A172 (cell line): ENCODE measurements around the gene DGKD. TPM values are rescaled to one million over a fixed set of nuclear protein-coding genes. Genes with fewer than 3 reads are reported as not detected.

Experiments
- DNase-seq: peaks from one replicate; pipeline ENCODE4 v3.0.0-alpha.2; 2015; ENCODE audit warnings: low spot score
- total RNA-seq: library from RNA; depleted of rRNA; stranded (reverse); fragments of >200 nt; shearing (Covaris generic); gene quantifications from 2 replicates; pipeline ENCODE4 v1.2.3, GENCODE V29; 2014

DGKD gene
- total RNA-seq, 1 experiment from 2014 or later: 16.4 TPM

DNA sequence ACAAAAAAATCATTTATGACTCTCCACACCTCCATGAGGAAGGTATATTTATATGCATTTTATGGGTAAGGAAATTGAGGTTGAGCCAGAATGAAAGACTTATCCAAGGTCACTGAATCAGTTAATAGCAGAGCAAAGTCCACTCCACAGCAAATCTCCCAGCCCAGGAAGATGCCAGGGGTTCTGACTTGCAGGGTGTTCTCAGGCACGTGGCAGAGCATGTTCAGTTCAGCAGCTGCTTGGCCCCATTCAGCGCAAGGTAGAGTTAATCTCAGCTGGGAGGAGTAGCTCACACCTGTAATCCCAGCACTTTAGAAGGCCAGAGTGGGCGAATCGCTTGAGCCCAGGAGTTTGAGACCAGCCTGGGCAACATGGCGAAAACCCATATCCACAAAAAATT lies 17.8 kb upstream of the DGKD start:
- DNase-seq: no peak

DNA sequence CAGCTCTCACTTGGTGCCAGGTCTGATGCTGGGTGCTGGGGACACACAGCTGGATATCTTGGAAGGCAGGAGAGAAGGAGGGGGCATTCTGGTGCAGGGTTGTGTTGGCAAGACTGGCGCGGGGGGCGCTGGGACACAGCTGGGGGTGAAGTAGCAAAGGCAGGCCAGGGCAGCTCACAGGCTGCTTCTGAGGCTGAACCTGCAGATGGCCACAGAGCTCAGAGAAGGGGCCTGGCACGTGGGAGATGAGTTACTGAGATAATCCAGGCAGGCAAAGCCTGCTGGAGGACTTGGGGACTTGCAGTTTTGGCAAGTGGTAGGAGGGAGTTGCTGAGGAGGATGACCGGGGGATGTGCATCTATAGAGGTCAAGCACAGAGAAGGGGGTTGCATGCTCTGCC lies 16.2 kb upstream of the DGKD start:
- DNase-seq: no peak

DNA sequence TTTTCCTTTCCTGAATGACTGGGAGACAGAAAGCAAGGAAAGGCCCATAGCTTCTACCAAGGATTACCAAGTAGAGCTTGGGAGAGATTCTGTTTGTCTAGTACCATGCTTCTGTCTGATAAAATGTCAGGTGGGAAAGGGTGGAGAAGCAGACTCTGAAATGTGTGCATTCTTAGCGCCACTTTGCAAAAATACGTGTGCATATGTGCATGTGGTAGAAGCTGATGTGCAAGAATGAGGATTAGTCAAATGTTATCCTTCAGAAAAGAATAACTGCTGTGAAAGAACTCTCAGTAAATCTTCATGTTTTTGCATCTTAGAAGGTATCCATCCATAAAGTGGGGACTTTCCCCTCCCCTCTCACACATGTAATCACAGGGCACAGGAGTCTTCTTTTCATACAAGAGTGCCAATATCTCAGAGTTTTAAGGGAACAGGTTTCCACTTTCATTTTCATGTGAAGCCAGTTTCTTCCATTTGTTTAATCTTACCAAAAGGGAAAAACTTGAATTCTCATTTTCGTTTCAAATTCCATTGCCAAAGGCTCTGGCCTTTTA lies 15.4 kb upstream of the DGKD start:
- DNase-seq: no peak

DNA sequence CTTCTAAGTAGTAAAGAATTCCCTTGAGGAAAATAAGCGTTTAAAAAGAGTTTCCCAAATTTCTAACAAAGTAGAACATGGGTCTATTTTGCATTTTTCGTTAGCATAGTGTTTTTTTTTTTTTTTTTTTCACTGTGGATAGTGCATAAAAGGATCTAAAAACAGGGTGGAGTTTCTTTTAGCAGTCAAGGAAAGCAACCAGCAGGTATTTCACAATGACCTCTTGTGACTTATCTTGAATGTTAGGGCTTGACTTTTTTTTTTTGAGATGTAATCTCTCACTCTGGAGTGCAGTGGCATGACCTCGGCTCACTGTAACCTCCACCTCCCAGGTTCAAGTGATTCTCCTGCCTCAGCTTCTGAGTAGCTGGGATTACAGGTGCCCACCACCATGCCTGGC lies 14.9 kb upstream of the DGKD start:
- no peak for DNase-seq

DNA sequence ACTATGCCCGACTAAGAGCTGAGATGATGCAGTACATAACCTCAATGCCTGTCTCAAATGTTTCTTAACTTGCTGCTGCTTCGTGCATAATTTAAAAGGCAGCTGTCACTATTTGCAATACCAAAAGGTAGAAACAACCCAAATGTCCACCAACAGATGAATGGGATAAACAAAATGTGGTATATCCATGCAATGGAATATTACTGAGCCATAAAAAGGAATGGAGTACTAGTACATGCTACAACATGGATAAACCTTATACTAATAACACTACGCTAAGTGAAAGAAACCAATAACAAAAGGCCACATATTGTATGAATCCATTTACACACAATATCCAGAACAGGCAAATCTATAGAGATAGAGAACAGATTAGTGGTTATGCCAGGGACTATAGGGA lies 13.0 kb upstream of the DGKD start:
- DNase-seq: no peak

DNA sequence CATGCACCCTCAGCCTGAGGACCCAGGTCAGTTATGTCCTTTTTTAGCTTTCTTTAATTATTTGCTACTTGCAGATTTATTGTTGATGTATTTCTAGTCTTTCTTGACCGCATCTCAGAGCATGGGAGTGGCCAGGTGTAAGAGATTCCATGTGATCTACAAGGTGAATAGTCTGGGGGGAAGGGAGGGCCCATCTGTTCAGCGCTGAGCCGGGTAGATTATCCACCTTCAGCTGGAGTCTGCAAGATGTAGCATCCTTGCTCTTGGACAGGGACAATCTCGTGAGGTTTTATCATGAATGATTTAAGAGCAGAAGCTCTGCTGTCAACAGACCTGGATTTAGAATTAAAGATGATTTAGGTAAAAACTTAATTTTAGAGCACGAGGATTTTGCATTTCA lies 12.0 kb upstream of the DGKD start:
- no peak for DNase-seq

DNA sequence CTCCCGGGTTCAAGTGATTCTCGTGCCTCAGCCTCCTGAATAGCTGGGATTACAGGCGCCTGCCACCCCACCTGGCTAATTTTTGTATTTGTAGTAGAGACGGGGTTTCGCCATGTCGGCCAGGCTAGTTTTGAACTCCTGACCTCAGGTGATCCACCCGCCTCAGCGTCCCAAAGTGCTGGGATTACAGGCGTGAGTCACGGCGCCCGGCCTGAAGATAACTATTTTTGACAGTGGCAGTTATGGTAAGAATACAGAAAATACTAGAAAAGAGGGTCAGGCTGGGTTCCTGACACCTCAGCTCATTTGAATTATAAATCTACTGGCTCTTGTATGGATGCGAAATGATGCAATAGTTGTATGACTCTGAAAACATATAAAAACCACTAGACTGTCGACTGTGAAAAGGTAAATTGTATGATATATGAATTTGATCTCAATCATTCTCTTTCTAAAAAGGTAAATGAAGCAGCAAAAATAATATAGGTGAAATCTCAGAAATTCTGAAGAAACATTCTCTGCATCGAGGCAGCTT lies 11.1 kb upstream of the DGKD start:
- no peak for DNase-seq

DNA sequence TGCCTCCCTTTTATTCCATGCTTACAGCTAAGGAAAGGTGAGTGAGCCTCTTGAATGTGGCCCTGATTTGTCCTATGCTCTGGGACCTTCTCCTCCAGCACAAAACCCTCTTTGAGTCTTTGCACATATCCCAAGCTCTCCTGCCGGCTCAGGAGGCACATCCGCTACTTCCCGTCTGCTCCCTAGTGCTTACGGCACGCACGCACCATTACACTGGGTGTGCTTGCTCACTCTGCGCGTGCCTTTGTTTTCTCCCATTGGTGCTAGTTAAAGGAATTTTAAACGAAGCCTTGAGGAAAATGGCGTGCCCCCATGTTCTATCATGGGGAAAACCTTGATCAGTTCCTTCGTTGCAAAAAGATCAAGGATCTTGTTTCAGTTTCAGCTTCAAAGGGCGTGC lies 7.9 kb upstream of the DGKD start:
- DNase-seq: no peak

DNA sequence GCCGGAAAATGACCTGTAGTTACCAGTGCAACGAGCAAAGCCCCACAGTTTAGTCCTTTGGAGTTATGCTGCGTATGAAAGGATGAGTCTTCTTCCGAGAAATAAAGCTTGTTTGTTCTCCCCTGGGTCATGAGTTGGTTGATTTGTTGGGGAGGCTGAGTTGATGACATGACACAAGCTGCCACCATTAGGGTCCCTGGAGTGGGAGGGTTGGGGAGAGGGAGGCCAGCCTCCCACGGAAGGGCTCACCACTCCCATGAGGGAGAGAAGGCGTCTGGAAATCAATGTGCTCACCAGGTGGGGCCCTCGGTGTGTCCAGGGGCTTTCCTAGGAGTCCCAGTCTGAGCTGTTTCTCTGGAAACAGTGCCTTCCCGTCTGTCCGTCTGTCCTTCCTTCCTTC lies 7.4 kb upstream of the DGKD start:
- DNase-seq: no peak

DNA sequence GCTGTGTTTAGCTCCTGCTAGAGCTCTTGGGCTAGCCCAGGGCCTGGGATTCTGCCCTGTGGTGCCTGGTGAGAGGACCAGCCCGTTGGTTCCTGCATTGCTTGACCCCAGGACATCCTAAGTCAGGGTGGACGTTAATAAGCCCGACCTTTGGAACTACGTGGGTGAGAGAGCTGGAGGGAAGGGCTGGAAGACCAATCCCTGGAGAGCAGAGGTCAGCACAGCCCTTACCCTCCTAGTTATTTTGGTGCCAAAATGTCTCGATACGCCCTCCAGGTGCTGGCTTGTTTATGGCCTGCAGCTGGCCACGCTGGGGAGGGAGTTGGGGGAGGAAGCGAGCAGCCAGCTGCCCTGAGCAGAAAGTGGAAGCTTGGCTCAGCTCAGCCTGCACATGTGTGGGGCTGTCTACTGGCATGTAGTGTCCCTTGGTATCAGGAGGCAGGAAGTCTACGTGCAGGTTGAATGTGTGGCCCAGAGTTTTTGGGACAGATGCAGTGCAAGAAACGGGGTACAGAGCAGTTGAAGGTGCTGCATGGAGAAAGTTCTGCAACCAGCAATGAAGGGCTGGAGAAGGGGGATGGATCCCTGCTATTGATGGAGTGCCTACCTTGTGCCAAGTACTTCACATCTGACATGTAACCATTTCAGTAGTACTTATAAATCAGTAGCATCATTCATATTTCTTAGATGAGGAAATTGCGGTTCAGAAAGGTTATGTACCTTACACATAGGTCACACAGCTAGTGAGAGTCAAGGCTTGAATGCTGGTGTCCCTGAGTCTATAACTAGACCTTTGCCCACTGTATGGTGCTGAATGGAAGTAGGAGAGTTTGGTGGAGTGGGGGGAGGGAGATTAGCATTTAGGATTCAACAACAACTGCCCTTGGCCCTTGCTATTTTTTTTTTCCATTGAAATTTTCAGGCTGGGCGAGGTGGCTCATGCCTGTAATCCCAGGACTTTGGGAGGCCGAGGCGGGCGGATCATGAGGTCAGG lies 5.0 kb upstream of the DGKD start:
- peak; percentile 71 for DNase-seq

DNA sequence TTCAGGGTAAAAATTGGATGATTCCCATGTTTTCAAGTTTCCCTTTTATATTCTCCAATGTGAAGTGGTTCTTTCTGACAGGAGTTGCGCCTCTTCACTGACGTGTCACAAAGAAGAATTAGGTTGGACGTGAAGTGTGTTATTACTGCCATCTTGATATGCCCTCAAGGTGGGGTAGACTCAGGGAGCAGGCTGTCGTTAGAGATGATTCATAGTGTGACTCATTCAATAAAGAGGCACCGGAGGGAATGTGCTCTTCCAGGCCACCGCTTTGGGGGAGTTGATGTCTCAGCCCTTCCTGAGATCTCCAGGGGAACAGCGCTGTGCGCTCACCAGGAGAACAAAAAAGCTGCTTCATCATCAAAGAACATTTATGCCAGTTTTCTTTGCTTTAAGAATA lies 3.6 kb upstream of the DGKD start:
- DNase-seq: peak; percentile 99

DNA sequence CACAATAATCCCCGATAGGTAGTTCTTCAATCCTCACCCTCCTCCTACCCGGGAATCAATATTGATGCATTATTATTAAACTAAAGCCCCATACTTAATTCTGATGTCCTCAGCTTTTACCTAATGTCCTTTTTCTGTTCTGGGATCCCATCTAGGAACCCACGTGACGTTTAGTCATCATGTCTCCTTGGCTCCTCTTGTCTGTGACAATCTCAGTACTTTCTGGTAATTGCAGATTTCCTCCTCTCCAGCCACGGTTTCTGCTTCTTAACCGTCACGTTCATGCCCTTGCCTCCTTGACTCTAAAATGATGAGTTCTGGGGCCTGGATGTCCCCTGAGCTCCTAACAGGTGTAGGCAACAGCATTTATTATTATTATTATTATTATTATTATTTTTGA lies 2.9 kb upstream of the DGKD start:
- peak; percentile 81 for DNase-seq

DNA sequence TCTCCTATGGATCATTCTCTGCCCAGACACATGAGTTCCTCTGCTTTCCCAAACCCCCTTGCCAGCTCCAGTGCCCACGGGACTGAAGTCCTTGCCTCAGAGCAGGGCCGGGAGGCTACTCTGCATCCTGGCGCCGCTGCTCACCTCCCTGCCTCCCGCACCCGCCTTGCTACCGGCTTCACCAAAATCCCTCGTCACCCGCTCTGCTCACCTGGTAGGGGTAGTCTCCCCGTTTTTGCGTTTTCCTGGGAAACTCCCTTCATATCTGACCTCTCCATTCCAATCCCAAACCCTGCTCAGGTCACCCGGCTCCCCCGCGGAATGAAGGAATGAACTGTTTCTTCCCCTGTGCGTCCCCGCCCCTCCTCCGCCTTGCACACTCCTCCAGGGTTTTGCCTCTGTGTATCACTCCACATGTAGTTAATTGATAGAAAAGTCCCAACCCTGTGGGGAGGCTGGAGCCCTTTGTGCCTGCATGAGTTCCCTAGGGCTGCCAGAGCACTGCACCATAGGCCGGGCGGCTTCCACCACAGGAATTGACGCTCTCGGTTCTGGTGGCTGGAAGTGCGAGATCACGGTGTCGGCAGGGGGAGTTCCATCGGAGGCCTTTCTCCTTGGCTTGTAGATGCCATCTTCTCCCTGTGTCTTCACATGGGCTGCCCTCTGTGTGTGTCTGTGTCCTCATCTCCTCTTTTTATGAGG lies 2.0 kb upstream of the DGKD start:
- no peak for DNase-seq

DNA sequence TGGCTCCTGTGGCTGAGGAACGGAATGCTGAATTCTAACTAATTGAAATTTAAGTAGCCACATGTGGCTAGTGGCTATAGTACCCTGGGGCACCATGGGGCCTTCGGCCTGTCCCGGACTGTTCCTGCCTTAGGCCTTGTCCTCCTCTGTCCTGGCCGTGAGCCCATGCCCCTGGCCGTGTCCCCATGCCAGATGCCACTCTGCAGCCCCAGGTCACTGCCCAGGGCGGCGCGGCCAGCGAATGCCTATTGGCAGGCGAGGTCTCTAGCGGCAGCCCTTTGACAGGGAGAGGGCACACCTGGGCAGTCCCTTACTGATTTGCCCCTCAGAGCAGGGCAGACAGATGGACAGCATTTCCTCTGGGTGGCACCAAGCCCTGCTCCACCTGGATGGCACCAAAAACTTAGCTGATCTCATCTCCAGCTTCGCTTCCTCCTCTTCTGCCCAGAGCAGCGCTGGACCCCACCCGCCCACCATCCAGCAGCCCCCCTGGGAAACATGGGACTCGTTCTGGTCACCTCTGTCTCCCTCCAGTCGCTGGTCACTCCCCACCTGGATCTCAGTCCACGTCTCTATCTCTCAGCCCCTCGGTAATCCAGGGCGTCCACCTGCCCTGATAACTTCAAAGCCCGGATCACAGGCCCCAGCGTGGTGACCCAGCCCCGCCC lies 1.1 kb upstream of the DGKD start:
- DNase-seq: no peak

DNA sequence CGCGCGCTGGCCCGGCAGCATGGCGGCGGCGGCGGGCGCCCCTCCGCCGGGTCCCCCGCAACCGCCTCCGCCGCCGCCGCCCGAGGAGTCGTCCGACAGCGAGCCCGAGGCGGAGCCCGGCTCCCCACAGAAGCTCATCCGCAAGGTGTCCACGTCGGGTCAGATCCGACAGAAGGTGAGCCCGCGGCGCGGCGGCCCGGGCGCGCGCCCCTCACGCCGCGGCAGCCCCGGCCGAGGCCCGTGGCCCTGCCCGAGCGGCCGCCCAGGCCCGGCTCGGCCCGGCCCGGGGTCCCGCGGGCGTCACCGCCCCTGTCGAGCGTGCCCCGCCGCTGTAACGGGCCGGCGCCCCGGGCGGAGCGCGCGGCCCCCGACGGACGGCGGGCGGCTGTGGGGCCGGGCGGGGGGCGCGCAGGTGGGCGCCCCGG lies 218 bp downstream of the DGKD start:
- no peak for DNase-seq

DNA sequence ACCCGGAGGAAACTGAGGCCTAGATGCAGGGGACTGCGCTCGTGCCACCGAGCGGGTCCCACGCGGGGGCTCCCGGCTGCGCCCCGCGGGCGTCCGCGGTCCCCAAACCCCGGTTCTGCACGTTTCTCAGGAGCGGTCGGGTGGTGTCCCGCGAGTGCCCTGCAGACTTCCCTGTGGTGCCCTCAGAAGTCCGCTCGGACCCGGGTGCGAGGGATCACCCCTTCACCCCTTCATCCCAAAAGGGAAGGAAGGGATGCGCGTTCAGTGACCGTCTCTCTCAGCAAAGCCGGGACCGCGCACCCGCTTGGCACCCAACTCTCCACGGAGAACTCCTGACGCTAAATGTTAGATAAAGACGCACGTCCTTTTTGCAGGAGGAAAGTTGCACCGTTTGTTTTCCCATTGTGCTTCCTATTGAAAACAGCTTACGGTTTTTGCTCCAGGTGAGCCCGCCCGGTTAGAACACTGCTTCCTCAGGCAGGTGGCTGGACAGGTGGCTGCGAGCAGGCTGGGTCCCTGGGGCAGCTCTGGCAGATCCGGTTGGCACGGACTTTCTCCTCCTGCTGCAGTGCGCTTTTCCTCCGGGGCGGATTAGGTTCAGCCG lies 779 bp downstream of the DGKD start:
- no peak for DNase-seq

DNA sequence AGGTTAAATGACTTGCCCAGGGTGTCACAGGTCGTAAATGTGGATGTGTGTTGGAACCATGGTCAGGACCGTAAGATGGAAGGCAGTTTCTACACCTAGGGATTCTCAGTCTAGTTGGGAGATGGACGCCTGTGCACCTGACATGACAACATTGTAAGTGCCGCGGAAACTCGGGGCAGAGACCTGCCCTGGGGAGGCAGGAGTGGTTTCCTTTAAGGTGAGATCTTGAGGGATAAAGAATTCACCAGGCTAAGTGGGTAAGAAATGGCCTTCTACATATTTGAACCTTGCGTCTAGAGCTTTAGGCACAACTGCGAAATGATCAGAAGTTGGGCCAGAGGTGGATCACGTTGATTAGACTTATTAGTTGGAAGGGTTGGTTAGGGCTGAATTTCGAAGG lies 1.6 kb downstream of the DGKD start:
- no peak for DNase-seq

DNA sequence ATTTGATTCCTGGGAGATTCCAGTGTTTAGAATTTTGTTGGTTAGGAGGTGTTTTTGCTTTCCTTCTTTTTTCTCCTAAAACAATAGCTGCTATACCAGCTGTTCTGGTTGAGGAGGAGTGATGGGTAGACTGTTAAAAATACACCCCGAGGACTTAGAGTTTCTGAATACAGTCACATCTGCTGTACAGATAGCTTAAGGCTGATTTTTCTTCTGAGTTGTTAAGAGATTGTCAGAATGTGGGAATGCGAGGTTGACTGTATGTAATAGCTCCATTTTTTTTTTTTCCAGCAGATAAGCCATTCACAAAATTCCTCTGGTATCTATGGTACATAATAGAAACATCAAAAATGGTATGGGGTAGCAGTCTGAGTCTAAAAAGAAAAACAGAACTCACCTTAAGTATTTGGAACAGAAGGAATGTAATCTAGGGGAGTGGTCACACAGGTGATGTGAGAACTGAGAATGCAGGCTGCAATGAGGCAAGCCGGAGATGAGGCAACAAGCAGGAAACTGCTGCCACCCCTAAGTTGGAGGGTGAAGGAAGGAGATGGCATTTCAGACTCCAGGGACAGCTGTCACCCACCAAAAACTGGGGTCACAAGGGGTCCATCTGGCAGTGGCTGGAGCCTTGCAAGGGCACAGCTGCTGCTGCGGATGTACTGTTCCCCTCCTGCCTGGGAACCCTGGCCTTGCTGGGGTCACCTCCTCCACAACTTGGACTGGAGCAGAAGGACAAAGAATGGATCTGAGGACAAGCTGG lies 2.4 kb downstream of the DGKD start:
- no peak for DNase-seq

DNA sequence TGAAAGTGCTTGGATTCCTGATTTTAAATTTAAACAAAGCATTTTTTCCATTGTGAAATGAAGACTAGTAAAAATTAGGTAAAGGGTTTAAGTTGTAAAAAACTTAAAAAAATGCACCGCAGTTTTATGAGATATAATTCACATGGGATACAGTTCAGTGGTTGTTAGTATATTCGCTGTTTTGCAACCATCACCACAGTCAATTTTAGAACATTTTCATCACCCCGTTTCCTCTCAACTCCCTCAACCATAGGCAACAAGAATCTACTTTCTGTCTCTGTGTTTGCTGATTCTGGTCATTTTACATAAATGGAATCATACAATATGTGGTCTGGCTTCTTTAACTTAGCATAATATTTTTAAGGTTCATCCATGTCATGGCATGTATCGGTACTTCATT lies 4.0 kb downstream of the DGKD start:
- DNase-seq: no peak

DNA sequence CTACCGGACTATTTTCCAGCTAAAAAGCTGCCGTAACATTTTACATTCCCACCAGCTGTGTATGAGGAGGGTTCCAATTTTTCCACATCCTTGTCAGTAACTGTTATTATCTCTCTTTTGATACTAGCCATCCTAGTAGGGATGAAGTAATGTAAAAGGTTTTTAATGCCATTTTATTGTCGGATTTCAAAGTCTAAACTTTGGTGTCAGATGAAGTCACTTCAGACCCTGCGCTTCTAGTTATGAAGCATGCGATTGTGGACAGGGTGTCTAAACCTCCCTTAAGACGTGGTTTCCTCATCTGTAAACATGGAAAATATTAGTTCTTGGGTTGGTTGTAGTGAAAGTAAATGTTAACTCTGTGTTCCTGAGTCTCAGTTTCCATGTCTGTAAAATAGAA lies 4.7 kb downstream of the DGKD start:
- DNase-seq: no peak

DNA sequence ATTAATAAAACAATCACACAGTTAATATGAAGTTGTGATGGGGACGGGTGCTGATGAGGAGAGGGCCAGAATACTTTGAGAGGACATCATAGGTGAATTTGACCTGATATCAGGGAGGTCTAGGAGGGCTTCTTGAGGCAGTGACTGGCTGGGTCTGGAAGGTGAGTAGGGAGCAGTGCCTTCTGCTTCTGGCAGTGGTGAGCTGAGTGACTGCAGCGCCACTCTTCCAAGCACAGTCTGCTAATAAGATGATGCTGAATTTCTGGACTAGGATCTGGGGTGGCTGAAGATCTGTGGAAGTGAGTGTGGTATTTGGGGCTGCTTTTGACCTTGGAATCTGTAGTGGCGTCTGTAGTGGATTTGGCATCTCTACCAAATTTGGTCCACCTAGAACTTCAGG lies 5.5 kb downstream of the DGKD start:
- no peak for DNase-seq
